DMS53 treated with DMSO at 0.1 percent for 48 hours (cell line): Measurements from ENCODE around the gene FOXF1.

Source experiments
- DNase-seq: peaks from one replicate; lab custom pipeline; 2025; ENCODE audit not compliant: unreplicated experiment; lab: John Stamatoyannopoulos, UW

The FOXF1 gene

GRCh38 chr16:86554917-86555703 is 44.8 kb downstream of the FOXF1 start, which contains the start of gene MTHFSD:
Gene MTHFSD (minus strand): TSS chr16:86555235. CDS start chr16:86555184, 51 bp downstream.
- peak; percentile 67 for DNase-seq

DNA sequence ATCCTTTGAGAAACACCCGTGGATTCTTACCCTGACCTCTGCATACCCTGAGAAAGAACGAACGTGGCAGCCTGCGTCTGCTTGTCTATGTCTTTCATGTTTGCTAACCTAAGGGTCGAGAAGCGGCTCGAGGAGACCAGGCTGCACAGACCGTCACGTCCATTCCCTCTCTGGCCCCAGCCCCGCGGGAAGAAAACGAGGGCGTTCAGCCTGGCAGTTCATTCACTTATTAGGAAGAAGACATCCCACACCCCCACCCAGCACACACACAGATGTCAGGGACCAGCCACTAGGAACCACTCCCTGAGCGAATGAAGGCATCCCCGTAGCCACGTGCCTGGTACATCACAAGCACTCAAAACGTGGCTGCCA is 45.4 kb downstream of the FOXF1 start:
- DNase-seq = no peak

GRCh38 chr16:86556576-86556975 is 46.2 kb downstream of the FOXF1 start:
- no peak for DNase-seq

DNA sequence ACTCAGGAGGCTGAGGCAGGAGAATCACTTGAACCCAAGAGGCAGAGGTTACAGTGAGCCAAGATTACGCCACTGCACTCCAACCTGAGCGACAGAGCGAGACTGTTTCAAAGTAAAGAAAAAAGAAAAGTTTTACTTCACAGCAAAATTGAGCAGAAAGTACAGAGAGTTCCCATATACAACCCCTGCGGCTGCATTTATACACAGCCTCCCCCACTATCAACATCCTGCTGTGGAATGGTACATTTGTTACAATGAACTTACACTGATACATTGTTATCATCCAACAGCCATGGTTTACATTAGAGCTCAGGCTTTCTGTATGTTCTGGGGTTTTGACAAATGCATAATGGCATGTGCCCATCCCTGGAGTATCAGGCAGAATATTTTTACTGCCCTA is 47.3 kb downstream of the FOXF1 start:
- no peak for DNase-seq

DNA sequence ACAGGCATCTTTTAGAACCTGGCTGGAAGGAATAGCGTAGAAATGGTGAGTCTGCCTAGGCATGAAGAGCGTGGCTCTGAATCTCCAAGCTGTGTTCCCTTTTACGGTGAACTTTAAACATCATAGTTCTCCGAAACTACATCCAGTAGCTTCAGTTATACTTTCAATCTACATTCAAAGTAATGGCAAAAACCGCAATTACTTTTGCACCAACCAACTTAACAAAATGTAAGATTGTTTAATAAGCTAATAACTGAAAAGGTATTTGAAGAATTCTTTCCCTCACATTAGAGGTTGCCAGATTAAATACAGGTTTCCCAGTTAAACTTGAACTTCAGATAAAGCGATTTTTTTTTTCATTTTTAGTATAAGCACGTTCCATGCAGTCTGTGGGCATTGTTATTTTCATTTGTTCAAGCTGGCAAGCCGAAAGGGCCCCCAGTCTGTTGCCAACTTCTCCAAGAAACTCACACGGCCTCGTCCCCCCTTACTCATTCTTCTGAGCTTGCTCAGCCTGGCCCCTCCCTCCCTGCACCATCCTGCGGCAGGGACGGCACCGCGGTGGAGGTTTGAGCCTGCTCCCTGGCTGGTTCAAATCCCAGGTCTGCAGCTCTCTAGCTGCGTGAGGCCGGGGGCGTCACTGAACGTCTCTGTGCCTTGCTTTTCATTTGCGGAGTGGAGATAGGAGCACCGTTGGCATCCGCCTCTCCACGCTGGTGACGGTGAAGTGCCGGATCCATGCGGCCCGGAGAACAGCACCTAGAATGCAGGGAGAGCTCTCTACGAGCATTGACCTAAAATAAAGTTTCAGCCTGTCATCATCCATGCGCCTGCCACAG is 48.2 kb downstream of the FOXF1 start:
- no peak for DNase-seq

DNA sequence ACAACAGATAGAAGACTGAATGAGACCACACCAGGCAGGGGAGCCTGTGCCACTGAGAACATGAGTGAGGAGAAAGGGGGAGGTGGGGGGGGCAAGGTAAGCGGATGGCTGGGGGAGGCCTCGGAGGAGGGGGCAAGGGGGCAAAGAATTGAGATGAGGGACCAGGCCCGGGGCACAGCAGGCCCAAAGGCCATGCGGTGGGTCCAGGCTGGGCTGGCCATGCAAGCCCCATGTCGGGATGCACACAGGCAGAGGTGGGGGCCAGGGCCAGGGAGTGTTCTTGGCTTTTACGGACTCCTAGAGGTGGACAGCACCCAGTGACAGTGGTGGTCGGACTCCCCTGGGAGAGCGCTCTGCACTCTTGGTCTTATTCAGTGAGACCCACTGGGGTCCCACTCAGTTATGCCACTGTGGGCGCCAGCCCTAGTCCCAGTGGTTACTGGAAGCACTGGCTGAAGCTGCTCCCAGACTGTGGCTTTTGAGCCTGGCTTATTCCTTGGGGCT is 49.5 kb downstream of the FOXF1 start:
- no peak for DNase-seq

- no peak for DNase-seq
Measured at GRCh38 chr16:86562356-86562755, 52.0 kb downstream of the FOXF1 start.

GRCh38 chr16:86563469-86564345 is 53.4 kb downstream of the FOXF1 start:
- peak; percentile 38 for DNase-seq
